Measurements from ENCODE around the gene CEP128.

The CEP128 gene

GRCh38 chr14:80872645-80873044, 68.9 kb downstream of the CEP128 start:
- no peak for DNase-seq

GRCh38 chr14:80868260-80868659, 73.3 kb downstream of the CEP128 start:
- DNase-seq, result no peak

- no peak for DNase-seq
Observed at GRCh38 chr14:80867798-80868197, 73.7 kb downstream of the CEP128 start.

- no peak for DNase-seq
Observed at GRCh38 chr14:80867091-80867490, 74.4 kb downstream of the CEP128 start.

GRCh38 chr14:80865565-80865964, 76.0 kb downstream of the CEP128 start:
- DNase-seq, result no peak

- no peak for DNase-seq
Observed at GRCh38 chr14:80862983-80863382, 78.6 kb downstream of the CEP128 start.

- no peak for DNase-seq
Observed at GRCh38 chr14:80862541-80862940, 79.0 kb downstream of the CEP128 start.

- no peak for DNase-seq
Observed at GRCh38 chr14:80850197-80850814, 91.2 kb downstream of the CEP128 start.

GRCh38 chr14:80847070-80847469, 94.5 kb downstream of the CEP128 start:
- no peak for DNase-seq

GRCh38 chr14:80845856-80846255, 95.7 kb downstream of the CEP128 start:
- DNase-seq, result no peak

GRCh38 chr14:80844872-80845271, 96.7 kb downstream of the CEP128 start:
- no peak for DNase-seq

- no peak for DNase-seq
Observed at GRCh38 chr14:80839743-80840142, 101.8 kb downstream of the CEP128 start.

GRCh38 chr14:80809663-80810062, 131.9 kb downstream of the CEP128 start:
- DNase-seq, result no peak

GRCh38 chr14:80805136-80805535, 136.4 kb downstream of the CEP128 start:
- no peak for DNase-seq

GRCh38 chr14:80798878-80799277, 142.7 kb downstream of the CEP128 start:
- no peak for DNase-seq

- no peak for DNase-seq
Observed at GRCh38 chr14:80798211-80798610, 143.3 kb downstream of the CEP128 start.

GRCh38 chr14:80792771-80793170, 148.8 kb downstream of the CEP128 start:
- DNase-seq, result no peak

- no peak for DNase-seq
Observed at GRCh38 chr14:80787876-80788275, 153.7 kb downstream of the CEP128 start.

GRCh38 chr14:80784820-80785219, 156.7 kb downstream of the CEP128 start:
- no peak for DNase-seq

- no peak for DNase-seq
Observed at GRCh38 chr14:80781972-80782367, 159.6 kb downstream of the CEP128 start.

- DNase-seq, result no peak
Observed at GRCh38 chr14:80780500-80780899, 161.0 kb downstream of the CEP128 start.

GRCh38 chr14:80776657-80777056, 164.9 kb downstream of the CEP128 start:
- no peak for DNase-seq

- DNase-seq, result no peak
Observed at GRCh38 chr14:80776186-80776585, 165.4 kb downstream of the CEP128 start.

- DNase-seq, result no peak
Observed at GRCh38 chr14:80772504-80772903, 169.0 kb downstream of the CEP128 start.

GRCh38 chr14:80771201-80771600, 170.3 kb downstream of the CEP128 start:
- no peak for DNase-seq

Measured in activated naive CD4-positive, alpha-beta T cell (primary cell).